Epithelial cell of proximal tubule (primary cell): Measurements from ENCODE around the gene UGT1A6. TPM values are rescaled to one million over a fixed set of nuclear protein-coding genes. Genes with fewer than 3 reads are reported as not detected.

ENCODE experiments used
- DNase-seq: peaks from one replicate; pipeline ENCODE4 v3.0.0-alpha.2; 2011; ENCODE audit warnings: low read depth
- H3K4me3 ChIP-seq: 2 replicates; pipeline ENCODE4 v1.5.1; 2011; ENCODE audit warnings: low read depth, mild to moderate bottlenecking, low read length
- CTCF ChIP-seq: conservative IDR thresholded peaks from 2 replicates; pipeline ENCODE4 v1.5.1; 2012; ENCODE audit warnings: low read depth, mild to moderate bottlenecking, low read length
- total RNA-seq: library from RNA; depleted of rRNA; stranded (reverse); fragments of >200 nt; gene quantifications from 2 replicates; pipeline ENCODE4 v1.2.3, GENCODE V29; 2015

The UGT1A6 gene
- total RNA-seq, 1 donor from 2014 or later: 0.52 TPM

- no peak overlapping the region for H3K4me3 ChIP-seq
- DNase-seq: no peak
- no peak for TF ChIP-seq CTCF
Observed at GRCh38 chr2:233799087-233799665, 106.5 kb downstream of the UGT1A6 start.

- no peak for TF ChIP-seq CTCF
- DNase-seq: no peak
- no peak overlapping the region for H3K4me3 ChIP-seq
Observed at GRCh38 chr2:233799716-233800115, 107.0 kb downstream of the UGT1A6 start.

GRCh38 chr2:233800208-233800607 is 107.5 kb downstream of the UGT1A6 start:
- H3K4me3 ChIP-seq: no peak overlapping the region
- TF ChIP-seq CTCF: no peak
- no peak for DNase-seq

GRCh38 chr2:233801357-233802131 is 108.9 kb downstream of the UGT1A6 start:
- no peak overlapping the region for H3K4me3 ChIP-seq
- DNase-seq: no peak
- no peak for TF ChIP-seq CTCF

GRCh38 chr2:233802132-233802815 is 109.6 kb downstream of the UGT1A6 start:
- no peak overlapping the region for H3K4me3 ChIP-seq
- DNase-seq: no peak
- no peak for TF ChIP-seq CTCF

- no peak overlapping the region for H3K4me3 ChIP-seq
- no peak for TF ChIP-seq CTCF
- no peak for DNase-seq
Observed at GRCh38 chr2:233803292-233803911, 110.7 kb downstream of the UGT1A6 start.
